ENCODE results near the gene LRMDA.
A peak's percentile ranks its signal among the peaks of the same experiment; 100 is the strongest.

Gene LRMDA

GRCh38 chr10:75509706-75510105 is 78.3 kb downstream of the LRMDA start:
- CTCF ChIA-PET = no interaction called here
- POLR2A ChIA-PET = no interaction called here
- H3K4me1 ChIP-seq (ENCODE audit: control insufficient read depth, insufficient read depth, low read length) = peaks cover 32% of the 10 kb centered on the region
- peak overlapping the region; percentile 90 for H3K27ac ChIP-seq (ENCODE audit: extremely low read depth, low read depth, low read length)
- TF ChIP-seq ZNF664 (tag by site-specific recombination; IDR thresholded peaks at IDR 0.05) (no peak), ZNF292 (tag by site-specific recombination; IDR thresholded peaks at IDR 0.05; ENCODE audit: borderline replicate concordance, low read depth) (no peak), ZNF239 (tag by site-specific recombination; IDR thresholded peaks at IDR 0.05) (no peak), ZBTB1 (tag by site-specific recombination; IDR thresholded peaks at IDR 0.05) (no peak), HOXC10 (CRISPR knock-in tag; IDR thresholded peaks at IDR 0.05) (no peak), ZNF16 (tag by site-specific recombination; IDR thresholded peaks at IDR 0.05; ENCODE audit: low read depth) (no peak), ZNF449 (tag by site-specific recombination; IDR thresholded peaks at IDR 0.05) (no peak), ZFP37 (tag by site-specific recombination; IDR thresholded peaks at IDR 0.05) (no peak)
- H3K4me3 ChIP-seq (ENCODE audit: low read depth, low read length) = no peak overlapping the region
- H3K9me3 ChIP-seq (ENCODE audit: control insufficient read depth, insufficient read depth, low read depth, low read length) = no peaks in the 10 kb centered on the region
- no peaks in the 10 kb centered on the region for H3K36me3 ChIP-seq (ENCODE audit: control insufficient read depth in 2 of 2, insufficient read depth in 1 of 2, low read length in 2 of 2)

- H3K27ac ChIP-seq (ENCODE audit: extremely low read depth, low read depth, low read length) = peak overlapping the region; percentile 24; the same call in 1 of the 2 replicates
- no peaks in the 10 kb centered on the region for H3K36me3 ChIP-seq (ENCODE audit: control insufficient read depth in 2 of 2, insufficient read depth in 1 of 2, low read length in 2 of 2)
- no peaks in the 10 kb centered on the region for H3K9me3 ChIP-seq (ENCODE audit: control insufficient read depth, insufficient read depth, low read depth, low read length)
- ChIA-PET CTCF (interaction anchor here (0.6 kb wide), 1 partner anchor 115 kb away, joined by 3 read pairs; no protein-coding TSS in a partner anchor), POLR2A (no interaction called here)
- TF ChIP-seq ZNF654 (tag by site-specific recombination; IDR thresholded peaks at IDR 0.05; ENCODE audit: low read depth) (no peak), ZNF266 (tag by site-specific recombination; IDR thresholded peaks at IDR 0.05; ENCODE audit: low read depth) (no peak), GLIS1 (tag by site-specific recombination; IDR thresholded peaks at IDR 0.05) (no peak), EGR2 (tag by site-specific recombination; IDR thresholded peaks at IDR 0.05; ENCODE audit: low read depth) (peak; percentile 58), ZNF121 (tag by site-specific recombination; IDR thresholded peaks at IDR 0.05) (peak; percentile 71), ZBTB1 (tag by site-specific recombination; IDR thresholded peaks at IDR 0.05) (no peak), ZNF624 (tag by site-specific recombination; IDR thresholded peaks at IDR 0.05) (no peak), ZFHX2 (tag by site-specific recombination; conservative IDR thresholded peaks at IDR 0.05) (peak; percentile 65), ZNF391 (tag by site-specific recombination; IDR thresholded peaks at IDR 0.05; ENCODE audit: borderline replicate concordance, low read depth) (no peak), ATF2 (tag by site-specific recombination; IDR thresholded peaks at IDR 0.05; ENCODE audit: low read depth) (no peak), ZSCAN23 (tag by site-specific recombination; IDR thresholded peaks at IDR 0.05) (no peak), ZBTB26 (tag by site-specific recombination; optimal IDR thresholded peaks at IDR 0.05) (no peak), SP7 (tag by site-specific recombination; IDR thresholded peaks at IDR 0.05) (no peak), ZNF488 (tag by site-specific recombination; IDR thresholded peaks at IDR 0.05) (no peak), BCL11B (tag by site-specific recombination; IDR thresholded peaks at IDR 0.05; ENCODE audit: low read depth) (no peak), ZNF610 (tag by site-specific recombination; IDR thresholded peaks at IDR 0.05; ENCODE audit: borderline replicate concordance) (no peak), MEIS1 (CRISPR knock-in tag; IDR thresholded peaks at IDR 0.05; ENCODE audit: borderline replicate concordance) (no peak), GLIS2 (tag by site-specific recombination; IDR thresholded peaks at IDR 0.05) (no peak)
- no peak overlapping the region for H3K4me3 ChIP-seq (ENCODE audit: low read depth, low read length)
- H3K4me1 ChIP-seq (ENCODE audit: control insufficient read depth, insufficient read depth, low read length) = peaks cover 32% of the 10 kb centered on the region
These were observed 79.6 kb downstream of the LRMDA start for GRCh38 chr10:75511011-75511410.
